ENCODE results near the gene FABP3. TPM values are rescaled to one million over a fixed set of nuclear protein-coding genes. Genes with fewer than 3 reads are reported as not detected.
A peak's percentile ranks its signal among the peaks of the same experiment; 100 is the strongest.

Gene FABP3
- total and polyA plus RNA-seq, 2 of the 8 experiments (the other 6 are each of a cell fraction or from before 2014, with no cell fraction given): 34.8 to 43.9 TPM

GRCh38 chr1:31368611-31369107 lies 4.2 kb downstream of the FABP3 start:
- no peaks in the 10 kb centered on the region for H4K20me1 ChIP-seq (replicated peaks in 1 of 2; ENCODE audit: control insufficient read depth in 1 of 2, insufficient read depth in 2 of 2, low read length in 2 of 2)
- WGBS, 2 experiments (ENCODE audit: extremely low coverage in 1 of 2, insufficient coverage in 1 of 2, insufficient read length in 1 of 2, insufficient replicate concordance in 2 of 2, low coverage in 1 of 2, low lambda C conversion rate in 2 of 2, missing lambda C conversion rate in 1 of 2): 90% methylated on average over 3 of the region's 3 CpGs; no CpG with 5 or more reads in 1 of the 2 experiments

More at GRCh38 chr1:31368611-31369107, 4.2 kb downstream of the FABP3 start:
- DNase-seq (ENCODE audit: low read depth in 1 of 2, low spot score in 2 of 2) (no peak), FAIRE-seq (no peak)
- Histone ChIP-seq H3K27me3 (replicated peaks in 1 of 4; ENCODE audit: control insufficient read depth in 3 of 4, extremely low read depth in 1 of 4, insufficient read depth in 3 of 4, low read length in 3 of 4) (0 out of 7 replicates have a peak, but pooled peaks cover 0 to 2% (median 0%) of the 10 kb centered on the region in 4 experiments), H3K18ac (ENCODE audit: extremely low read depth, low read length) (no peak overlapping the region), H3K79me2 (ENCODE audit: control insufficient read depth in 1 of 2, insufficient read depth in 2 of 2, low read length in 2 of 2) (no peaks in the 10 kb centered on the region), H3K56ac (replicated peaks; ENCODE audit: insufficient read length, low read depth, low read length) (no peak overlapping the region), H3K23ac (ENCODE audit: insufficient read length) (no peak overlapping the region), H2BK5ac (ENCODE audit: low read depth, low read length) (no peak overlapping the region), H3K36me3 (ENCODE audit: control insufficient read depth in 2 of 4, insufficient read depth in 4 of 4, low read length in 3 of 4) (peaks cover 7 to 22% (median 12%) of the 10 kb centered on the region in 4 experiments; a peak in 6 of 8 replicates), H3K4me1 (replicated peaks in 1 of 4; ENCODE audit: control insufficient read depth in 3 of 4, insufficient read depth in 4 of 4, low read length in 3 of 4) (peaks cover 5 to 27% (median 17%) of the 10 kb centered on the region in 4 experiments), H3K4ac (replicated peaks; ENCODE audit: insufficient read length, low read depth, low read length) (no peak overlapping the region), H4K8ac (ENCODE audit: extremely low read depth, insufficient read depth, low read length) (no peak overlapping the region), H2AK5ac (ENCODE audit: low read depth, low read length) (no peak overlapping the region), H3K9me3 (ENCODE audit: insufficient read depth in 2 of 2, low read depth in 1 of 2, low read length in 1 of 2) (no peaks in the 10 kb centered on the region), H4K5ac (ENCODE audit: insufficient read length, low read depth, low read length) (no peak overlapping the region), H3K4me2 (ENCODE audit: insufficient read depth in 1 of 2, low read depth in 2 of 2, low read length in 2 of 2) (no peak overlapping the region), H3K23me2 (ENCODE audit: low read depth, low read length) (peaks cover 11% of the 10 kb centered on the region), H2BK12ac (ENCODE audit: low read depth, low read length) (no peak overlapping the region), H2BK120ac (replicated peaks; ENCODE audit: low read depth, low read length) (no peak overlapping the region), H3K79me1 (ENCODE audit: low read depth, low read length) (no peaks in the 10 kb centered on the region), H3K14ac (ENCODE audit: insufficient read length) (no peak overlapping the region), H3K4me3 (ENCODE audit: extremely low read depth in 1 of 4, insufficient read depth in 2 of 4, low read depth in 3 of 4, low read length in 4 of 4) (no peak overlapping the region), H3K27ac (ENCODE audit: low read depth, low read length) (no peak overlapping the region), H4K91ac (replicated peaks; ENCODE audit: insufficient read length, low read length) (no peak overlapping the region), H2BK20ac (ENCODE audit: low read length) (no peak overlapping the region), H2BK15ac (ENCODE audit: low read length) (no peak overlapping the region), H3K9ac (replicated peaks in 1 of 4; ENCODE audit: extremely low read depth in 1 of 4, low read depth in 3 of 4, low read length in 3 of 4) (no peak overlapping the region), H2AFZ (ENCODE audit: low read length) (no peak overlapping the region)
- ChIA-PET POLR2A (ENCODE audit: partially characterized antibody) (interaction anchor here (1.7 to 2.9 kb wide), 2 partner anchors 14 to 180 kb away, joined by 3 to 9 read pairs; no protein-coding TSS in a partner anchor), CTCF (ENCODE audit: partially characterized antibody) (interaction anchor here (0.8 to 2.3 kb wide), 5 partner anchors 26 to 576 kb away, joined by 3 to 9 read pairs (median 3); no protein-coding TSS in a partner anchor)
- no peak for TF ChIP-seq EP300 (IDR thresholded peaks at IDR 0.05; ENCODE audit: borderline replicate concordance in 1 of 2, low read depth in 2 of 2, low read length in 2 of 2)
- no peak for TF ChIP-seq SRF (IDR thresholded peaks at IDR 0.05; ENCODE audit: low read depth, low read length)
- TF ChIP-seq POLR2A (IDR thresholded peaks at IDR 0.05; ENCODE audit: control extremely low read depth in 1 of 2, low read depth in 2 of 2, low read length in 2 of 2): peak in 1 of 2 experiments; percentile 13; a peak in 1 of 3 replicates
- no peak for TF ChIP-seq HDAC6 (IDR thresholded peaks at IDR 0.05; ENCODE audit: low read depth, low read length)
- TF ChIP-seq JUND (IDR thresholded peaks at IDR 0.05; ENCODE audit: low read length): no peak
- no peak for TF ChIP-seq NANOG (IDR thresholded peaks at IDR 0.05; ENCODE audit: insufficient read depth, low read depth, low read length, poor library complexity, severe bottlenecking)
- no peak for TF ChIP-seq KDM1A (IDR thresholded peaks at IDR 0.05; ENCODE audit: borderline replicate concordance, low read length)
- TF ChIP-seq CHD2 (IDR thresholded peaks at IDR 0.05; ENCODE audit: low read length): no peak
- TF ChIP-seq TAF7 (optimal IDR thresholded peaks at IDR 0.05; ENCODE audit: borderline replicate concordance, low read depth, low read length): no peak

All from H1 (cell line).